ENCODE data around the gene ADGRG6.
A peak's percentile ranks its signal among the peaks of the same experiment; 100 is the strongest.

ADGRG6 gene

DNA sequence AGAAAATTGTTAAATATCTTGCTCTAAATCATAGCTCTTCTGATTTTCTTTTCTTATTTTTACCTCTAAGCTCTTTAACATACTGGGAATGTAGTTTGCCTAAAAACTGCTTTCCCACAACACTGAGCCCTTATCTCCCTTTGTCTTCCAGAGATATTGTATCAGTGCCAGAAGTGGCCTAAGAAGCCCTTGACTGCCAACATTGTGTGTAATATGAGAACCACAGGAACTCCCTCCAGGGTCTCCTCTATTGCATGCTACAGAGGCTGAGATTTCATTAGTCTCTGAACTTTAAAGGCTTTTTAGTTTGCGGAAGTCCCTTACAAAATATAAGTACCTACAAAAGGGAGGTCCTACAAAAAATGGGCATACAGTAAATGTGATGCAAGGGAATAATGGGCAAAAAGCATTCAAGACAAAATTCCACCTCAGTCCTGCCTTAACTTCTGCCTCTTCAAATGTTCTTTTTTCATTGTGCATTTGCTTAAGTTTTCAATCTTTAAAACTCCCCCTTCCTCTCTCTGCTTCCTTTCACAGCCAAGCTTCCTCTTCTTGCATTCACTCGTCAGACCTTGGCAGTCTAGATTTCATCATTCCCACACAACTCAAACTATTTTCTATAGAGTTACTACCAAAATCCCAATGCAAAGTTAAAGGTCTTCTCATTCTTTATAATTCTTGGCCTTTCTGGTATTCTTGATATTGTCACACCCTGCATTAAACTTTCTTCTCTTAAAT, 76.5 kb downstream of the ADGRG6 start:
- peak; percentile 90 for DNase-seq

DNA sequence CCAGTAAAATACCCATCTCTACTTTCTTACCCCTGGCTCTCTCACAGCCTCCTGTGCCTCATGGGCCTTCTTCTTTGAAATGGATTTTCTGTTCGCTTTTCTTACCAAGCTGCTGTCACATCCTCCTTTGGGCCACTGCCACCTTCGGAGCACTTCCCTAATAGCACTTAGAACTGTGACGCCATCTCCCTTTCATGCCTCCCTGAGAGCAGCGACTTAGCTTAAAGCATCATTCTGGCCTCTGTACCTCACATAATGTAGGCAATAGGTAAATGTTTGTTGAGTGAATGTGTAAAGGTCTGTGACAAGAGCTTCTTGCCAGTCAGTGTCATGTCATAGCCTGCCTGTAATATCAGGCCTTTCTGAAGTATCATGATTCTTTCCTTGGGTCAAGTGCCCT, 78.8 kb downstream of the ADGRG6 start:
- DNase-seq = no peak

DNA sequence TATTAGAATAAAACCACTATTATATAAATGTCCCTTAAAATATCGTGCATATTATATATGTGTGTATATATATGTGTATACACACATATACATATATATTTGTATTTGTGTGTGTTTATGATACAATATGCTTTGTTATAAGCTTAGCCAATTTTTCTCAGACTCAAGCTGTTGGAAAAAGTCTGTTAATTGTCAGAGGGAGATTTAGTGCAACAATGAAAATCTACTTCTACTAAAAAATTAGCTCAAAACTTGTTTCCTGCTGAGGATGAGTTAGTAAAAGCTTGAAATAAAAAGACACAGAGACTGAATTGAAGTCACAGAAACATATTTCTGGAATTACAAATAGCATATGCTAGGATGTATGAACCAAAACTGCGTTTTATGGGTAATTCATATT, 79.4 kb downstream of the ADGRG6 start:
- no peak for DNase-seq

DNA sequence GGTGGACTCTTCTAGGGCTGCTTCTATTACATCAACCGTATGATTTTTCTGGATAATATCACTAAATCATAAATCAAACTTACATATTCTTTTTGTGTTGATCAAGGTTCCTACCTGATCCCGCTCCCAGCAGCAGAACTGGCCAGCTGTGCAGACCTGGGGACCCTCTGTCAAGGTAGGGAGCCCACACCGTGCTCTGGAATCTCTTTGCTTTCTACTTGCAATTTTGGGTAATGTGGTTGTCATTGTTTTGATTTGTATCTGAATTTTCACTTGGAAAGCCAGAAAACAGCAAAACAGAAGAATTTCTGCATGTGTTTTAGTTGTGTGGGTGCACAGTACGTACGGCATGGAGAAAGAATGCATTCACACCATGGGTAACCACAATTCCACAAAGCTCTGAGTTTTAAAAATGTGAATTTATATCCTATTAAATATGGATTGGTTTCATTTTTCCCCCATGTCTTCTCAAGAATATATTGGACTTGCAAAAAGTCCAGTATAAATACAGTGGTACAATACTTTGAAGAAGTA, 80.1 kb downstream of the ADGRG6 start:
- peak; percentile 58 for DNase-seq

DNA sequence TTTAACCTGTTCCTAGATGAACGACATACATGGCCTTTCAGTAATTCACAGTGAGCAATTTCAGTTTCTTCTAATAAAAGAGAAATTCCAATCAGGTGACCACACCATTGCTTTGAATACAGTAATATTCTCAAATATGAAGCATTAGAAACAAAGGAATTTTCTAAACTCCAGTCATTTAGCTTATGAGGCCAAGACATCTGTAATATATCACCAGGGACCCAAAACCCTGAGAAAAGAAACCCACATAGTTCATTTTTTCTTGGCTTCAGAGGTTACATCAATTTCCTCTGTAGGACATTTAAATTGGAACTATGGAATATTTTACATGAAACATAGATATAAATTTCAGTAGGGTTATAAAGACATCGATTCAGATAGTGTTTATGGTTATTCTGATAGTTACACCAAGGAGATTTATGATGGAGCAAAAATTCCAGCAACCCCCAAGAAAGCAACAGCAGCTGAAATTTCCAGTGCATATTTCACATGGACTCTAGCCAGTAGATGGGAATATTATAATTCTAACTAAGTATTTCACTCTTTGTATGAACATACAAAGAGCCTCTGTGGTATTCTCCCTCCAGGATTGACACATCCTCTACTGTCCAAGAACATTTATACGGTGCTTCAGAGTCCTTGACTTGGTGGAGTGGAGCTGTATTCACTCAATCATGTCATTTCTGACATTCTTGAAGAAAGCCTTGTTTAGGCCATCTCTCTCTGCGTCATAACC, 82.9 kb downstream of the ADGRG6 start:
- DNase-seq = peak; percentile 95

DNA sequence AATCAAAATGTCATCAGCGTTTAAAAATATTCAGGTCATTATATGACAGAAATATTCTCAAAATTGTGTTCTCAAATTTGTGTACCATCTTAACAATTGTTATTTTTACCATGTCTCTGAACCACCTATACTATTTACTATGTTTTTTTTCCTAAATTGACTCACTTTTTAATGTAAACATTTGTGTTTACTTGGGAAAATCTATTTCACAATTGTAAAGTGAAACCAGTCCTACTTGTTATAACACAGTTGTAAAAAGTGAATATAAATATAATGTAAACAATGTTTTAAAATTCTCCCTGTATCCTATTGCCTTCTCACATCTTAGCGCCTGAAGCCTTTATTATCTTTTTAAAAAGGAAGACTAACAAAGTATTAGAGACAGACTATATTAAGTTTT, 83.5 kb downstream of the ADGRG6 start:
- DNase-seq = no peak

DNA sequence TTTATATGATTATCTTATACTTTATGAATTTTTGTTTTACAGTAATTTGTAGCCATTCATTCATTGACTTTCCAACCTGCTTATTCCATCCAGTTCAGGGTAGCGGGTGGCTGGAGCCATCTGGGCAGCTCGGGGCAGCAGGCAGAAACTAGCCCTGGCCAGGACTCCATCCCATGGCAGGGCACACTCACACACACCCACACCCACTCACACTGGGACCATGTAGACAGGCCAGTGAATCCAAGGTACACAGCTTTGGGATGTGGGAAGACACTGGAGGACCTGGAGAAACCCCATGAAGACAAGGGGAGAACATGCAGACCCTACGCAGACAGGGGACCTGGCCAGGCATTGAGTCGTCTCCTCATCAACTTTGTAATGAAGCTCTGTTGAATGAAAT, 84.8 kb downstream of the ADGRG6 start:
- no peak for DNase-seq

DNA sequence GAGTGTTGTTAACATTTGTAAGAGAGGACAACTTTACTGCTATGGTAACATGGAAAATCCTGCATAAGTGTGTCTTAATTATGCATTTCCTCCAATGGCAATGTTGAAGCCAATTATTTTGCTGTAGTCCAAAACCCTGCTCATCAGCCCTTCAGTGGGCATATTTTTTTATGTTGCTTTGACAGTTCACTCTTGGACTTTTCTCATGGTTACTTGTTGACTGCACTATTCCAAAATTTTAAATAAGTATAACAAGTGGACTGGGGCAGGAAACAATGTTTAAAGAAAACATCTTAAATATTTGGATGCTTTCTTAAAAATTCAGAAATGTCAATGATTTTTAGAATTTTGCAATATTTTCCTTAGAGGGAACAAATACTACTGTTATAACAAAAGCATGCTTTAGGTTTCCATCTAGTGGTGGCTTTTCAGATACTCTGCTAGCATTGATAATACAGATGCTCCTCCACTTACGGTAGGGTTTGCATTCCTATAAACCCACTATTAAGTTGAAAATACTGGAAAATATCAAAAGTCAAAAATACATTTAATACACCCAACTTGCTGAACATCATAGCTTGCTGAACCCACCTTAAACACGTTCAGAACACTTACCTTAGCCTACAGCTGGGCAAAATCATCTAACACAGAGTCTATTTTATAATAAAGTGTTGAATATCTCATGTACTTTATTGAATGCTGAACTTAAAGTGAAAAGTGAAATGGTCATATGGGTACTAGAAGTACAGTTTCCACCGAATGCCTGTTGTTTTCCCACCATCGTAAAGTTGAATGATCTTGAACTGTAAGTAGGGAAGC, 86.4 kb downstream of the ADGRG6 start:
- DNase-seq = peak; percentile 60

DNA sequence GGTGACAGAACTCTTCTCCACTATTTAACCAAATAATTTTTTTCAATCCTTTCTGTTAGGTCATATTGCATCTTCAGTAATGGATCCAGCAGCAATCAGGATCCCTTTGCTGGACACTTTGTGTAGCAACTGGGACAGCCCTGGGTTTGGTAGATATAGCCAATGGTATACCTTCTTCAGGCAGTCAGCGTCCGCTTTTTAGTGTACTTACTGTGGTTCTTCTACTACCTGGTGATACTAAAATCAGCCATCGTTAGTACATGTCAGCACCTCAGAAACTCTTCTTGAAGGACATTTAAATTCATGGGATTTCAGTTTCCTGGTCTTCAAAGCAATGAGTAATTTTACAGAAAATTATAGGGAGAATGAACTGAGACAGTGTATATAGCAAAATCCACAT, 93.5 kb downstream of the ADGRG6 start:
- DNase-seq = no peak

DNA sequence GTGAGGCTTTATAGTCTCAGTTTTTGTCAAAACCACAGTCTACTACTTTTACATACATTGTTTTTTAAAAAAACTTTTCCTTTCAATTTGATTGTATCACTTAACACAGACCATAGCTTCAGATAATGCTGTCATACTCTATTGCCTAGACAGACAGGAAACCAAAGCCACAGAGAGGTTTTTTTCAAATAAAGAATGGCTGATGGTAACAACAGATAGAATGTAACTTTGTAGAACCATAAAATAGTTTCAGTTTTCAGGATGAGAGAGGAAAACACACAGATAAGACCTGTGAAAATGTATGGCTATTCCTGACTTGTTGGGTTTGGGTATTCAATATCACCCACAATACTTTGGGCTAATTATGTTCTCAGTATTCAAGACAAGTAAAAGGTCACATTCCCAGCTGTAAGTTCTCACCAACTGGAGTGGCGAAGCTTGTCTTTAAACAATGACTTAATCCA, 94.0 kb downstream of the ADGRG6 start:
- peak; percentile 44 for DNase-seq

DNA sequence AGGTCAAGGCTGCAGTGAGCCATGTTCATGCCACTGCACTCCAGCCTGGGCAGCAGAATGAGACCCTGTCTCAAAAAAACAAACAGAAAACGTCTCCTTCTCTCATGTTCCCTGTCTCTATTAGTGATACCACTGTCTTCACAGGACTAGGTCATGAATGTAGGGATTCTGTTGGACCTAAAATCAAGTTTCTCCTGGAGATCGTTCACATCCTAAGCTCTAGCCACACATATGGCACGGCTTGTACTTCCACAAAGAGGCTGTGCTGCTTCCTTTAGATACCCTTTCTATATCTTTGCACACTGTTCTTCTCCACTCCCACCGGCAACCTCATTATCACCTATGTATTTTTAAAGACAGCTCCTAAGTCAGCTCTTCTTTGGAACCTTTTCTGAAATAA, 96.5 kb downstream of the ADGRG6 start:
- DNase-seq = no peak

DNA sequence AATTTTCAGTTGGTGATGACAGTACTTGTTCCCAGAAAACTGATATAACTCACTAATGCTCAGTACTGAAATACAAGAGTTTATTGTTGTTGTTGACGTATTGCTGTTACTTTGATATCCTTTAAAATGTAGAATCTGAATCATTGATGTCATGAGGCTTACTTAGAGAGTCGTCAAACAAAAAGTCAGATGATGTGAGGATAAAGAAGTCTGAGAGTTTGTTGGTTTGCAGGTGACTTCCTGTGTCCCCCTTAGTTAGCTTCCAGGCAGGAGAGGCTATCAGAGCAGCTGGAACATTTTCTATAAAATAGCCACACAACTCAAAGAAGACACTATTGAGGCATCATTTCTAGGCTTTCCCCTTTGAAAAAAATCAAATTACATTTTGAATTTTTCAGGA, 97.9 kb downstream of the ADGRG6 start:
- DNase-seq = no peak

DNA sequence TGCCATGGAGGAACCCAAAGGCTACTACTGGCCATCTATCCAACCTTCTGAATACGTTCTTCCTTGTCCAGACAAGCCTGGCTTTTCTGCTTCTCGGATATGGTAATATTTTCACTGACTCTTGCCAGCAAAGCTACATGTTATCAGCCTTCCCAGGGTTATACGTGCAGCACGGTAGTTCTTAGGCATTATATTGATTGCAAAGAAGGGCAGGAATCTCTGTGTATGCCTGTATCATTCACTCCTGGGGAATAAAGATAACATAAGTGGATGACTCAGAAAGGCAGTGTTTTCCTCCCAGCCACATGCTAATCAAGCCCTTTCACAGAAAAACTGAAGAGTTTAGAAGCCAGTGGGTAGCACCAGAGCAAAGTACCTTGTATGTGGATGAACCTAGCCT, 98.7 kb downstream of the ADGRG6 start:
- no peak for DNase-seq

DNA sequence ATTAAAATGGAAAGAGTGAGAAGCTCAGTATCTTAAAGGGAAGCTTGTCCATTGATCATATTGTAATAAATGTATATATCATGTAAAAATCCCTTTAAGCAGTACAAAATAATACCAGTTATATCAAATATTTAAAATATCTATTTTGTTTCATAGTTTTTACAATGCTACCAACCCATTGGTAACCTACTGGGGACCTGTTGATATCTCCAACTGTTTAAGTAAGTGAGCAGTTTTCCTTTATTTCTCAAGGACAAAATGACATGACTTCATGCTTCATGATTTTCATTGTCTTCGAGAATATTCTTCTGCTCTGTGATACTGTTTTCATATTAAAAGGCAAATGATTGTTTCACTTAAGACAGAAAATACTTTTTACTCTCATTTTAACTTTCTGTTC, 100.0 kb downstream of the ADGRG6 start:
- DNase-seq = no peak

DNA sequence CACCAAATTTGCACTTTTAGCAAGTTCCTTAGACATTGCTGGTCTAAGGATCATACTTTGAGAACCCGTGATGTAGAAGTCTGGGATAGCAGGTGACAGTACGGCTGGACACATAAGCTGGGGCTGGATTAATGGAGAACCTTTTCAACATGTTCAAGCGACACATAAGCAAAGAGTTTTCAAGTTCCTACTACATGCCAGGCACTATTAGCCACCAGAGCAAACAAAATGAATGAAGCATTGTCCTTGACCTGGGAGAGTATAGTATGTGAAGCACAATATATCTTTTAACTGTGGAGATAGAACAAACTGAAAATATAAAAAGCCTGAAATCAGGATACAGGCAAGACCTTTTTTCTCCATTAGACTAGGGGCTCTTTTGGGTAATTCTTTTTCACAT, 102.9 kb downstream of the ADGRG6 start:
- no peak for DNase-seq

DNA sequence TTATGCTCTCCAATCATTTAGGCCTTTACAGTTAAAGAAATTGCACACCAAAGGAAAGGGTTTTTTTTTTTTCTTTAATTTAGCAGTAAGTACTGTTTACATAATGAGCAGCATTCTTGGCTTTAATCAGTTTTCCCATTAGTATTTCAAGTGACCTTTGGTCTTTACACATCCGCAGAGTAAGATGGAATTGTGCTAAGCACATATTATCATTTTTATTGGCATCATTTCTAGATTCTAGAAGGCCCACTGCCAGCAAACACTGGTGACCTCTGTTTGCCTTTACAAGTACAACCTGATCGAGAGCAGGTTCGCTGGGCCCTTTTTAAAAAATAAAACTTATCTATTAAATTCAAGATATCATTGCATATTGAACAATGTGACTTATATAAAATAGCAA, 104.3 kb downstream of the ADGRG6 start:
- no peak for DNase-seq

DNA sequence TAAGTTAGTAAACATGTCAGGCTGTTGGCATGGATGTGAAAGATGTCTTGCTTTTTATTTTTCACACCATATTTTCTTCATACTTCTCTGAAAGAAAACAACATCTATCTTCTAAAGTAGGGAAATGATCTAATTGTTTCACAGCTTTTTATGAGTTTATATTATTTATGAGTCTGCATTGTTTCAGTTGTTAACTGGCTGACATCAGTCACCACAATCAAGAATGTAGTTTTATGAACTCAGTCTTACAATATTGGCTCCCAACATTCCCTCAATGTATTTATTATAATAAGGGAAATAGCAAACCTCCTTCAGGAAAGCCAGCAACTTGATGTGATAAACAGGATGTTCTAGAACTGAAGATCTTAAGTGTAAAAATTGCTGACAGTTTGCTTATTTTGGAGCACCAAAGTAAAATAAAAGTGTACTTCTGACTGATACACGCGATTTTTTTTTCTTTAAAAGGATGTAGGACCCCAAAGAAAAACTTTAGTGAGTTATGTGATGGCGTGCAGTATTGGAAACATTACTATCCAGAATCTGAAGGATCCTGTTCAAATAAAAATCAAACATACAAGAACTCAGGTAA, 106.0 kb downstream of the ADGRG6 start:
- DNase-seq = no peak

DNA sequence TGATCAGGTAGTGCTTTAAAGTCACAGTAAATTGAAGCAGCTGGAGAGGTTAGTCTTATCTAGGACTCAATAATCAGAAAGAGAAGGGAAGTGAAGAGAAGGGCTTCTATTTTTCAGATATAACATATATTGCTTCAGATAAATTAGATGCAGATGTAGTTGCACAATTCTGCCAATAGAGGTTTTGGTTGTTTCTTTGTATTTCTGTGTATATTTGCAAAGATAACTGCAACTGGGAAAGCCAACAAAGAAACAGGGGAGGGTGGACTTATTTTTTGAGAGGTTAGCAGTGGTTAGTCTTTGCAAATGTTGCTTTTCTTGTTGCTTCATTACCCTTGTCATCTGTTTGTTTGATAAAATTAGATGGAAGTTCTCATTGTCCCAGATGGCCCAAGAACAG, 106.6 kb downstream of the ADGRG6 start:
- DNase-seq = no peak

DNA sequence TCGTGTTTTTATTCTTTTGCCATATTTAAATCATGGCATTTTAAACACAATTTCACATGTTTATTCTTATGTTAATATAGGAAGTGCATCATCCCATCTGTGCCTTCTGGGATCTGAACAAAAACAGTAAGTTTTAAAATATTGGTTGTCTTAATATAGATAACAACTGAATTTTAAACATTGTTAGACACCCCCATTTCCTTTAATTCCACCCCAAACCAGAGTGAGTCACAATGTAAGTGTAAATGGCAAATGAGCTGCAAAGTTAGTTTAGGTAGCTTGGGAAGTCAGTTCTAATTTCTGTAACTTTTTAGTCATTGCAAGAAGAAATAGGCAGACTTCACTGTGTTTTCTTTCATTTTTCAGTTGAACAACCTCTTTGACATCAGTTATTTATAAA, 108.0 kb downstream of the ADGRG6 start:
- no peak for DNase-seq

DNA sequence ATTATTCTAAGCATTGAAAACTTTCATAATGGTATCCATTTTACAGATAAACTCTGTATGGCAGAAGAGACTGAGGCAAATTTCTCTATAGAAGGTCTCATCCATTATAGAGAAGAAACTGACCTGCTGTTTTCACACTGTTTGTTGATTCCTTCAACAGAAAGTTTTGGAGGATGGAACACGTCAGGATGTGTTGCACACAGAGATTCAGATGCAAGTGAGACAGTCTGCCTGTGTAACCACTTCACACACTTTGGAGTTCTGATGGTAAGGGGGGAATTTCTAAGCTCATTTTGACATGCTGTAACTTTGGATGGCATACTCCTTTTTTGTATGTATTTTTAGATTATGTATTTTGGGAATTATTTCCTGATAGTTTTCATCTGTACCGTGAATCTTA, 109.3 kb downstream of the ADGRG6 start:
- DNase-seq = no peak

DNA sequence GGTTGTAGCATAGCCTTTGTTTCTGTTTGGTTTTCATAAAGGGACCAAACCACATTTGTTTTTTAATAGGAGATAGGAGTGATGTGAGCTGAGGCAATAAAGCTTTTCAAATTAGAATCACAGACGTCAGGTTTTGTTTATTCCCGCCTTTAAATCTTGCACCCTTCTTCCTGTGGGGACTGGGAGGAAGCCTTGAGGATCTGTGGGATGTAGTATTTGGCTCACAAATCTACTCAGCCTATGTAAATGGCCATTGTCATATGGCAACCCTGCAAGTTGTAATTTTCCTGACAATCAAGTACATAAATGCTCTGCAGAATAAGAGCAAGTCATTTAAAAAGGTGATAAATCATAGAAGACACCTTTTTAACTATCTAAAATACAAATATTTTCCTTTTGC, 110.4 kb downstream of the ADGRG6 start:
- DNase-seq = no peak

DNA sequence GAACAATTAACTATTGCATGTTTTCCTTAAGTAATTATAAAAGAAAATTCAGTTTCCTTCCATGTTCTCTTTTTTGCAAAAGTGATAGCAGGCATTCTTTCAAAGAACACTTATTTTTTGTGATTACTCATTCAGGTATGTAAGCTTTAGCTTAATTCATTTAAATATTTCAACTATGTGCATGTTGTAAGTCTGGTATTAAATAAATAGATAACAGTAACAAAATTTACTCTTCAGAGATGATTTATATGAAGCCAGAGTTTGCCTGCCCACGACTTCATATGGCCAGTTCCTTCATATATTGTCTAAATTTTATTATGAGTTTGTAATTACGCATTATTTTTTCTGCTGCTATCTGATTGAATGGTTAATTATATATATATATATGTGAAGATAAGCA, 110.9 kb downstream of the ADGRG6 start:
- peak; percentile 34 for DNase-seq

DNA sequence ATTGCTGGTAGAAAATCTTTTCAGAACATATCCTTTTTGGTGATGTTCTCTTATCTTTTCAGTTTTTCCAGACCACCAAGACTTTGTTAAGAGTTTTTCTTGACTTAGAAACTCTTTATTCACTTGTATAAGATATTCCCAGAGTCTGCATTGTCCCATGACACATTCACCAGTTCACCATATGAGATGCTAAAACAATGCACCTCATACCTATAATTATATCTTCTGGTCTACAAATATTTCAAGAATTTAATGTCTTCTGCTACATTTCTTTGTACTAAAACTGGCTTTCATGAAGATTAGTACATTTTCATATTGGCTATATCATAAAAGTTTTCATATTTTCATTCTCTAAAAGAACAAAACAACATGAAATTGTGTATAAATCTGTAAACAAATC, 111.3 kb downstream of the ADGRG6 start:
- peak; percentile 72 for DNase-seq
